K562 (cell line): ENCODE data around the gene APBA2. TPM values are rescaled to one million over a fixed set of nuclear protein-coding genes. Genes with fewer than 3 reads are reported as not detected.

Experiments
- ATAC-seq: fragments of 200-7000 bp; cut with Tn5 transposase; 3 replicates; pipeline ENCODE4 v1.9.1; 2020; ENCODE audit warnings: moderate library complexity
- BruUV-seq: library from RNA; stranded (reverse); fragments of 400-500 nt; replicated peaks from 2 replicates; lab custom pipeline; 2021; lab: Mats Ljungman, UMichigan
- CTCF ChIA-PET: fragments of 300-600 bp; formaldehyde crosslinking; extraction: SDS; loops from one replicate; lab custom pipeline; 2021; ENCODE audit warnings: low intra/inter-chr PET ratio; lab: Yijun Ruan, JAX
- POLR2A ChIA-PET: fragments of 300-600, 350-650 bp; sonication (Branson Sonifier 250); formaldehyde crosslinking; extraction: SDS; loops from one replicate; lab custom pipeline; 2021; ENCODE audit warnings: antibody characterized with exemption, inconsistent platforms; lab: Yijun Ruan, JAX
- DNase-seq, 4 experiments: peaks; one replicate each; pipeline versions ENCODE4 v3.0.0 to v3.0.0-alpha.2; 2011 to 2018; ENCODE audit warnings: low spot score in 3 of 4, mixed read lengths in 3 of 4; ENCODE audit errors: extremely low read depth in 1 of 4
- FAIRE-seq: peaks from 2 replicates; lab custom pipeline; 2011; peaks lifted over from hg19 to GRCh38; lab: Jason Lieb, UNC
- H2AFZ ChIP-seq: 2 replicates; pipeline ENCODE4 v1.6.0; 2011; ENCODE audit warnings: low read depth, low read length, control low read depth, inconsistent platforms
- H3K27ac ChIP-seq: fragments of 200-600 bp; 3 replicates; pipeline ENCODE4 v1.8.0; 2011; ENCODE audit warnings: low read depth, mild to moderate bottlenecking, control low read depth, inconsistent platforms, low read length, moderate library complexity, mixed read lengths; ENCODE audit errors: extremely low read depth
- H3K27me3 ChIP-seq, 2 experiments: fragments of 300-600 bp in 1 of 2; 2 replicates in 1 of 2; 3 replicates in 1 of 2; pipeline versions ENCODE4 v1.6.0 to v1.8.0; 2011; ENCODE audit warnings: inconsistent platforms in 2 of 2, low read length in 2 of 2, mild to moderate bottlenecking in 1 of 2, mixed read lengths in 1 of 2, moderate library complexity in 1 of 2; ENCODE audit not compliant: control insufficient read depth in 2 of 2, insufficient read depth in 2 of 2
- H3K36me3 ChIP-seq: fragments of 300-600 bp; 3 replicates; pipeline ENCODE4 v1.8.0; 2011; ENCODE audit warnings: mild to moderate bottlenecking, low read length, inconsistent platforms; ENCODE audit not compliant: control insufficient read depth, insufficient read depth
- H3K4me1 ChIP-seq, 2 experiments: fragments of 200-600 bp in 1 of 2; replicated peaks in 1 of 2; 2 replicates in 1 of 2; 3 replicates in 1 of 2; pipeline versions ENCODE4 v1.5.1 to v1.8.0; 2011; ENCODE audit warnings: inconsistent platforms in 2 of 2, low read length in 2 of 2, mild to moderate bottlenecking in 1 of 2, mixed read lengths in 1 of 2, moderate library complexity in 1 of 2; ENCODE audit not compliant: control insufficient read depth in 2 of 2, insufficient read depth in 2 of 2
- H3K4me2 ChIP-seq: 2 replicates; pipeline ENCODE4 v1.6.1; 2011; ENCODE audit warnings: low read length, control low read depth, inconsistent platforms, mixed read lengths; ENCODE audit not compliant: insufficient read depth
- H3K4me3 ChIP-seq: fragments of 200-600 bp; sonication (generic), shearing (Covaris generic); 2 replicates; pipeline ENCODE4 v1.5.1; 2016; ENCODE audit warnings: control low read depth, inconsistent platforms
- H3K79me2 ChIP-seq: fragments of 200-600 bp; 3 replicates; pipeline ENCODE4 v1.8.0; 2011; ENCODE audit warnings: low read length, inconsistent platforms; ENCODE audit not compliant: control insufficient read depth, insufficient read depth
- H3K9ac ChIP-seq, 2 experiments: 2 replicates each; pipeline versions ENCODE4 v1.6.0 to v1.6.1; 2011; ENCODE audit warnings: low read depth in 2 of 2, low read length in 2 of 2, control low read depth in 1 of 2, inconsistent platforms in 1 of 2, mild to moderate bottlenecking in 1 of 2, mixed read lengths in 1 of 2; ENCODE audit not compliant: insufficient read depth in 1 of 2
- H3K9me1 ChIP-seq: one replicate; pipeline ENCODE4 v1.6.0; 2011; ENCODE audit warnings: inconsistent platforms, mild to moderate bottlenecking, low read length, moderate library complexity; ENCODE audit not compliant: control insufficient read depth, insufficient read depth
- H3K9me3 ChIP-seq: replicated peaks from 2 replicates; pipeline ENCODE4 v1.5.1; 2011; ENCODE audit warnings: low read depth, low read length, inconsistent platforms; ENCODE audit not compliant: control insufficient read depth, insufficient read depth
- H4K20me1 ChIP-seq: replicated peaks from 2 replicates; pipeline ENCODE4 v1.6.1; 2011; ENCODE audit warnings: low read length, inconsistent platforms, mixed read lengths; ENCODE audit not compliant: control insufficient read depth, insufficient read depth
- GATAD2B ChIP-seq: fragments of 450-650 bp; IDR thresholded peaks from 2 replicates; pipeline ENCODE4 v1.6.1; 2017; ENCODE audit warnings: mild to moderate bottlenecking, borderline replicate concordance
- GMEB1 ChIP-seq: fragments of 250-450 bp; sonication (Bioruptor Pico); IDR thresholded peaks from 2 replicates; pipeline ENCODE4 v1.4.0; 2020; ENCODE audit warnings: mild to moderate bottlenecking
- HINFP ChIP-seq: fragments of 450-650 bp; conservative IDR thresholded peaks from 2 replicates; pipeline ENCODE4 v1.6.1; 2016; ENCODE audit warnings: missing genetic modification characterization, low read depth, mild to moderate bottlenecking, control low read depth, missing compliant biosample characterization
- HSF4 ChIP-seq: fragments of 250-450 bp; sonication (Bioruptor Pico); IDR thresholded peaks from 2 replicates; pipeline ENCODE4 v2.1.2; 2022; ENCODE audit warnings: mild to moderate bottlenecking, moderate library complexity, borderline replicate concordance
- NR3C1 ChIP-seq: sonication (generic); formaldehyde crosslinking; IDR thresholded peaks from 2 replicates; pipeline ENCODE4 v1.8.1; 2022; ENCODE audit warnings: missing genetic modification reagents
- PHB ChIP-seq: fragments of 250-450 bp; sonication (Bioruptor Pico); IDR thresholded peaks from 2 replicates; pipeline ENCODE4 v1.5.0; 2021
- ZNF551 ChIP-seq: fragments of 250-450 bp; sonication (Bioruptor Pico); IDR thresholded peaks from 2 replicates; pipeline ENCODE4 v1.5.0; 2021; ENCODE audit warnings: mild to moderate bottlenecking, moderate library complexity
- WGBS: fragments of 100-300 bp; shearing (Covaris generic); methylation state at CpG from one replicate; pipeline ENCODE4 v1.1.6; 2016; ENCODE audit warnings: low coverage, mixed read lengths; ENCODE audit not compliant: insufficient coverage; ENCODE audit errors: missing lambda C conversion rate; 5-methylcytosine and 5-hydroxymethylcytosine counted together
- in situ Hi-C: fragments of 300-500 bp; cut with MboI; formaldehyde crosslinking; loops from 4 replicates; pipeline ENCODE4 v1.15.0; 2018; ENCODE audit warnings: inconsistent platforms, mixed read lengths
- intact Hi-C: fragments of 100-400 bp; cut with micrococcal nuclease; formaldehyde crosslinking; loops from 2 replicates; pipeline ENCODE4 v1.14.2; 2022
- polyA plus RNA-seq, 8 experiments: library from polyadenylated mRNA; depleted of rRNA in 4 of 8; stranded (reverse) in 5 of 8; unstranded in 3 of 8; fragments of >200 nt; fragmentation: Nextera tagmentation in 2 of 8; fragmentation: Illumina TruSeq in 1 of 8; extraction: Ambion mirVana in 2 of 8; extraction: Trizol in 1 of 8; gene quantifications; 2 replicates each; pipeline versions ENCODE4 v1.2.1 to v1.2.3, GENCODE V29; 2011 to 2014; ENCODE audit warnings: inconsistent platforms in 1 of 8, missing spikeins in 1 of 8
- total RNA-seq, 7 experiments: library from RNA; depleted of rRNA in 6 of 7; stranded (reverse); fragments of >200 nt in 6 of 7; fragmentation: Illumina TruSeq in 2 of 7; extraction: Trizol in 2 of 7; gene quantifications; 2 replicates each; pipeline versions ENCODE4 v1.2.1 to v1.2.3, GENCODE V29; 2011 to 2021; ENCODE audit warnings: low replicate concordance in 1 of 7

The APBA2 gene
- total and polyA plus RNA-seq, 9 of the 15 experiments (the other 6 are each of a cell fraction or from before 2014, with no cell fraction given) = 0.24 to 40.9 (median 25.2) TPM

GRCh38 chr15:28880680-28881079, 5.1 kb upstream of the APBA2 start:
- H3K27ac ChIP-seq = no peak overlapping the region
- H3K4me1 ChIP-seq = peaks cover 0 to 17% of the 10 kb centered on the region in 2 experiments; a peak in 2 of 5 replicates
- in situ Hi-C loops = no loop called here
- H3K79me2 ChIP-seq = no peaks in the 10 kb centered on the region; the same call in 2 of the 3 replicates
- no peak overlapping the region for H3K4me2 ChIP-seq
- FAIRE-seq (no peak), DNase-seq (no peak), ATAC-seq (no peak)
- no TSS peak for BruUV-seq
- H2AFZ ChIP-seq = 0 out of 2 replicates have a peak overlapping the region, but pooled peaks have one; percentile 8
- H3K9ac ChIP-seq = no peak overlapping the region
- H4K20me1 ChIP-seq = no peaks in the 10 kb centered on the region
- H3K27me3 ChIP-seq = no peaks in the 10 kb centered on the region
- TF ChIP-seq HINFP (tag) (no peak), PHB (CRISPR knock-in tag) (no peak), GATAD2B (no peak), ZNF551 (CRISPR knock-in tag) (no peak), GMEB1 (CRISPR knock-in tag) (no peak), NR3C1 (CRISPR knock-in tag) (no peak), HSF4 (CRISPR knock-in tag) (no peak)
- H3K9me1 ChIP-seq = no peaks in the 10 kb centered on the region
- H3K36me3 ChIP-seq = no peaks in the 10 kb centered on the region
- no peak overlapping the region for H3K4me3 ChIP-seq
- 75% methylated on average over 5 of the region's 5 CpGs for WGBS
- CTCF ChIA-PET = no interaction called here
- H3K9me3 ChIP-seq = no peaks in the 10 kb centered on the region
- POLR2A ChIA-PET = interaction anchor here (0.9 kb wide), 1 partner anchor 15 kb away, joined by 3 read pairs; no protein-coding TSS in a partner anchor
- intact Hi-C loops = no loop called here
